Measurements from ENCODE around the gene CAMK2N1.
"Not testable (repeated sequence)": the region's sequence is repeated elsewhere in the genome, so short reads cannot be mapped to it uniquely, and the experiment has no call there.

CAMK2N1 gene

DNA sequence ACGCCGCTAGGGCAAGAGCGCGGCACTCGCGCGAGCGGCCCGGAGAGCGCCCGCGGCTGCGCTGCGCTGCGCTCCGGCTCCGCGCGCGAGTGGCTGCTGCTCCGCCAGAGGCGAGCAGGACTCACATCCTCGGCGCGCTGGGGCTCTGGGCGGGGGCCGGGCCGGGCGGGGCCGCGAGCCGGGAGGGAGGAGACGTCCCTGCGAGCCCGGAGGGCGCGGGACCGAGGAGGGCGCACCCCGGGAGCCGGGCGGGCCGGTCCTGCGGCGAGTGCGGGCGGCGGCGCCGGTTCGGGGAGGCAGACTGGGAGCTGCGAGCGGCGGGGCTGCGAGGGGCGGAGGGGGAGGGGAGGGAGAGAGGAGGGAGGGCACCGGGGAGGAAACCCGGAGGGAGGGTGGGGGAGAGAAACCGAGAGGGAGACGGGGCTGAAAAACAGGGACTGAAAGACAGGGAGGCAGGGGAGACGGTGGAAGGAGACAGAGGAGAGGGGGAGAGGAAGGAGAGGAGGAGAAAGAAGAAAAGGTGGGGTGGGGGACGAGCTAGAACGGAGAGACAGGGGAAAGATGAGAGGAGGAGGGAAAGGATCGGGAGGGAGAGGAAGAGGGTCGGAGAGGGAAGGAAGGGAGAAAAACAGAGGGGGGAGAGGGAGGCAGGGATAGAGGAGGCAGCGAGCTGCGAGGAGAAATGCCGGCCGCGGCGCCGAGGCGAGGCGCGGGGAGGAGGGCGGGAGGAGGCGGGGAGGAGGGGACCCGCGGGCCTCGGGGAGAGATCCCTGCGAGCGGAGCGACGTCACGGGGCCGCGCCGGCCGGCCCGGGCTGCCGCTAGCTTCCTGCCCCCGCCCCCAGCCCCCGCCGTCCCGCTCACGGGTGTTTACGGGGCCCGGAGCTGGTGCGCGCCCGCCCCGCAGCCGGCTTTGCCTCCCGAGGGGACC, at the start of gene CAMK2N1:
CAMK2N1 (minus strand) TSS at position 684 of the 930 bp plus-strand sequence. CDS start 831 bp downstream, outside the sequence.
- DNase-seq (ENCODE audit: low read depth, low spot score): no peak

DNA sequence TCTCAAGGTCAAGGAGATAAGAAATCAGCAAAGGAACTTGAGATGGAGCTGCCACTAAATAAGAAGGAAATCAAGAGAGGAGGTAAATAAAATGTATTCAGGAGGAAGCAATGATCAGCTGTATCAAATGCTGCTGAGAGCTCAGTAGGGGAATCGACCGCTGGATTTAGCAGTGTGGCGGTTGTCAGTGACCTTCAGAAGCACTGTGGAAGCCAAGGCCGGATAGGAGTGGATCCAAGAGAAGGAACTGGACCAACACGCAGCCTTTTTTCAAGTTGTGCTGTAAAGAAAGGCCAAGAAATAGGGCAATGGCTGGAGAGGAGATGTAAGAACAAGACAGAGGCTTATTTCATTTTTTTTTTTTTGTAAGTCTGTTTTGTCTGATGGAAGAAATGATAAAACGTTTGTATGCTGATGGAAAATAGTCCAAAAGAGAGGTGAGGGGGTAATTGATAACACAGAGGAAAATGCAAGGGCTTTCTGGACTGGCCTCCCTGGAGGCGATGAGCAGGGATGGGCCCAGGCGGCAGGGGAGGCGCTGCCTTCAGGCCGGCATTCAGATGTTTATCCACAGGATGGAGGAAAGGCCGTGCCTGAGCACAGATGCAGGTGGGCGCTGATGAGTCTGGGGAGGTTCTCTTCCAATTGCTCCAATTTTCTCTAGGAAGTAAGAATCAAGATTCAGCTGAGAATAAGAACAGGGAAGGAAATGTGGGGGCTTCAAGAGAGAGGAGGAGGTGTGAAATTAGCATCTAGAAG, 48.8 kb upstream of the CAMK2N1 start:
- DNase-seq (ENCODE audit: low read depth, low spot score): no peak

DNA sequence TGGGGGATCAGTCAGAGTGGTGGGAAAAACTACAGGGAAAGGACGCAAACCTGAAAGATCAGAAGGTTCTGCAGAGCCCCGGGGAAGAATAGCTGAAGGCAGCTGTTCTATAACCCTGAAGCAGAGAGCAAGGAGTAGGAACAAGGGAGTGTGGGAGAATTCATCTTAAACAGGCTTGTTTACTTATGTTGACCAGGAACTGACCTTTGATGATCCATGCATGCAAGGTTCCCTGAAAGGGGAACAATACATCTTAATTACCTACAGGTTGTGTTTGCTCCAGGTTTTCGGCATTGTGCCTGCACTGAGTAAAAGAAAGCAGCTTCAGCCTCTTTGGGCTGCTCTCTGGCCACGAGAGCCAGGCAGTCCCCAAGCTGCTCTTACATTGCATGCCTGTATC, 47.6 kb upstream of the CAMK2N1 start:
- DNase-seq (ENCODE audit: low read depth, low spot score): no peak

DNA sequence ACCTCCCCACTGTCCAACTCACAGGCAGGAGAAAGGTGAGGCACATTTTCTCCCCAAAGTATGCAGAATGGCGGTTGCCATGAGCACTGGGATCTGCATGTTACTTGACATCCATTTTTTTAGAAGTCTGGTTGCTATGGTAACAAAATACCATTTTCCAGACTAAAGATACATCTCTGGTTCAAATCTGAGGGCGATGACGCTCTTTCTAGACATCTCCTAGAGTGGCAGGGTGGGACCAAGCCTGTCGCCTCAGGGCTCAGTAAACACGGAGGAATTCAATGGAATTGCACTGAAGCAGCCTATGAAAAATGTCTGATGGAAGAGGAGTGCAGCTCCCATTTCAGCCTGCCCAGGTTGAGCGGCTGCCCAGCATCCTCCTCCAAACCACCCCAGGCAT, 44.9 kb upstream of the CAMK2N1 start:
- no peak for DNase-seq (ENCODE audit: low read depth, low spot score)

DNA sequence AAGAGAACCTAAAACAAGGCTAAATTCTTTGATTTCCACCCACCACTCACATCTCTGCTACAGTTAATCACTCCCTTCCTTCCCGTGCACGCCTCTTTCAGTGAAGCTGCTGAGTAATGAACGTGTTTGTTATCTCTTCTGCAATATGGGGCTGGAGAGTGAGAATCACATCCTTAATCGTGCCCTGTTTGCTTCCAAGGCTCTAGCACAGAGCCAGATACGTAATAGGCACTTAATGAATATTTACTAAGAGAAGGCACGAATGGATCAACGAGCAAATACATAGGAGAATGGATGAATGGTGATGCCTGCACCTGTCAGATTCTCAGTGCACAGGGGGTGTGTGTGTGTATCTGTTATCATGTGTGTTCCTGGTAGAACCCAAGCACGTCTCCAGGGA, 44.3 kb upstream of the CAMK2N1 start:
- DNase-seq (ENCODE audit: low read depth, low spot score): no peak

DNA sequence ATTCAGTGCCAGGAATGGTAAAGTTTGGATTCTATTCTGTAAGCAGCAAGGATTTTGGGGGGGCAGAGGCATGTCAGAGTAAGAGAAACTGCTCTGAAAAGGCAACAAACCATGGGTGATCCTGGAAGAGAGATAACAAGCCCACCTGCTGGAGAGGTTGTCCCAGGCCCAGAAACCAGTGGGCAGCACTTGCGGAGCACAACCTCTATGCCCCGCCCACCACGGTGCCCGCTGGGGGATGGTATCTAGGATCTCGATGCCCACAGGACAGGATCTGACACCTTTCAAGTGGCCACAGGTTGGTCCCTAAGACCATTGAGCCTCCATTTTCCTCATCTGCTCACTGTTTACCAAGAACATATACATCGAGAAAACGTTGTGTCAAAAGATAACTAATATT, 42.2 kb upstream of the CAMK2N1 start:
- no peak for DNase-seq (ENCODE audit: low read depth, low spot score)

DNA sequence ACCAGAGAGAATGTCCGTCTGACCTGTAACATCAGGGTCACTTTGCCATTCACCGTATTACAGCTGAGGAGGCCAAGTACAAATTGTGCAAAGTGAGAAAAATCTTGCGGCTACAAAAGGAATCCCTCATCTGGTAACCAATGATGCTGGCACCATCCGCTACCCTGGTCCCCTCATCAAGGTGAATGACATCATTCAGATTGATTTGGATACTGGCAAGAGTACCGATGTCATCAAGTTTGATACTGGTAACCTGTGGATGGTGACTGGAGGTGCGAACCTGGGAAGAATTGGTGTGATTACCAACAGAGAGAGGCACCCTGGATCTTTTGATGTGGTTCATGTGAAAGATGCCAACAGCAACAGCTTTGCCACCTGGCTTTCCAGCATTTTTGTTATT, 40.3 kb upstream of the CAMK2N1 start:
- no peak for DNase-seq (ENCODE audit: low read depth, low spot score)

DNA sequence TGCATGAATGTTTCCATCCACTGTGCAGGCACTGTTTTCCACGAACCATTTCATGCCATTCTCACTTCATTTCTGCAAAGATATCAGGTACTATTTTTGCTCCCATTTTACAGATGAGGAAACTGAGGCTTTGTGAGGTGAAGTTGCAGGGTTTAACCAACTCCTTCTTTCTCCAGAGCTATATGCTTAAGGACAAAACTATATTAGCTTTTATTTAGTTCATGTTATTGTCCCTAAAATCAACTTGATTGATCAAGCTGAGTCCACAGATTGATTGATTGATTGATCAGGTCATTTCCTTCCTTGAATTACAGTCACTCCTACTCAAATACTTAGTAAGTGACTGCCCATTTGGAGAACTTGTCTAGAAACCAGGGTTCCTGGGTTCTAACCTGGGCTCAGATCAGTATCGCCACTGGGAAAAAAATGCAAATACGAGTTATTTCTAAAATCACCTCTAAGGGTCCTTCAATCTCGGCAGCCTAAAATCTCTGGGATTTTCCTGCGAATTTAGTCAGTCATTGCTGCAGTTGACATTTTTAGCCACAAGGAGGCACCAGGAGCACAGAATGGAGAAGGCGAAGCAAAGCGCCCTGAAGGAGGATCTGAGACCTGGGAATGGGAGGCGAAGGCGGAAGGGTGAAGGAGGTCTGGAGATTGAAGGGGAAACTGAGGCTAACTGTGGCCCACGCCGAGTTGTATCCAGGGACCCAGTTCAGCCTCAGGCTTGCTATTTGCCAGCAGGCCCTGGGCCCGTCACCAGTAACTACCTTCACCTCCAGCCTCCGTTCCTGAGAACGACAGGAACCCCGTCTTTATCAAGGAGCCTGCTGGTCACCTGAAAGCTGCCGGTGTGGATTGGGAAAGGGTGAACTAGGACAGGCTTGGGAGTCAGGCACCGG, 36.2 kb upstream of the CAMK2N1 start:
- DNase-seq (ENCODE audit: low read depth, low spot score): peak; percentile 47

DNA sequence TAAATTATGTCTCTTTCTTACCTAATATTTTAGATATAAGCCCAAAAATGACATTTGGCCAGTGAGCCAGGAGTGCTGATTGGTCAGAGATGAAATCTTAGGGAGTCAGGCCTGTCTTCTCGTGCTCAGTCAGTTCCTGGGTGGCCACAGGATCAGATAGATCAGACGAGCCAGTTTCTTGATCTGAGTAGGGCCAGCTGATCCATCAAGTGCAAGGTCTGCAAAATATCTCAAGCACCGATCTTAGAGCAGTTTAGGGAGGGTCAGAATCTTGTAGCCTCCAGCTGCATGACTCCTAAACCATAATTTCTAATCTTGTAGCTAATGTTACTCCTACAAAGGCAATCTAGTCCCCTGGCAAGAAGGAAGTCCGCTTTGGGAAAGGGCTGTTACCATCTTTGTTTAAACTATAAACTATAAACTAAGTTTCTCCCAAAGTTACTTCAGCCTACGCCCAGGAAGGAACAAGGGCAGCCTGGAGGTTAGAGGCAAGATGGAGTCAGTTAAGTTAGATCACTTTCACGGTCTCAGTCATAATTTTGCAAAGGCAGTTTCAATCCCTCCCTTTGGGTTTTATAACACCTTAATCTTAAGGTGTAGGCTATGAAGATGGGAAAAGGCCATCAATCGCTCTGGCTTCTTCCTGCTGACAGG, 33.7 kb upstream of the CAMK2N1 start:
- DNase-seq (ENCODE audit: low read depth, low spot score): not testable (repeated sequence)

DNA sequence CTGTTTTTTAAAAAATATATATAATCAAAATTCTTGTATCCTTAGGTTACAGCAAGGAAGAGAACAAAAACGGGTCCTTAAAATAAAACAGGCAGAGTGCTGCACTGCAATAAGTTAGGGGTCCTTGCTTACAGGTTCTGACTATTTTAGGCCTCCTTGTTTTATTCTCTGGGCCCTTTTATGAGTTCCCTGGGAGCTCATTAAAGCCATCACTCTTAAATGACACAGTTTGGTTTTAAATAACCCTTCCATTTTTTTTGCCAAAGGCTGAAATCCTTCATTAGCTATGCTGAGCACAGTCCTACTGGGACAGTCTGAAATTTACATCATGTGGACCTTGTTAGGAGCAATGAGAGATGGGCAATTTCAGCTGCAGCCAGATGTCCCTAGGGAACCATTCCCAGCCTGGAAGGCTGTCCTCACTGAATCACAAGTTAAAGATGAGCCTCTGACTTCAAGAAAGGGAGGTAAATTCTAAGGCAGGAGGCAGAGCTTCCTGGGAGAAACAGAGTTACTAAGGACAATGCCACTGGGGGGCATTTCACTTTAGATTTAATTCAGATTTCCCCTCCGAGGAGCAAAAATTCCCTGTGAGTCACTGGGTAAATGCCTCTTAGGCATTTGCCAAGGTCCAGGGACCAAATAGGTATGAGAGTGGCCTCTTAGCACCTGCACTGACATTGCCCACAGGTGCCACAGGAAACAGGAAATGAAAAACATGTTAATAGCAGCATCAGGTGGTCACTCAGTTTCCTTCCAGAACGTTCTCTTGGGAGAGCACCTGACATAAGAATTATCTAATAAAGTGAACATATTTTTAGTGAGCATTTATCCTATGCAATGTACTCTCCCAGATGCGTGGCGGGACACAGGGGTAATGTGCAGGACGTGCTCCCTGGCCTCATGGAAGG, 25.8 kb upstream of the CAMK2N1 start:
- no peak for DNase-seq (ENCODE audit: low read depth, low spot score)

DNA sequence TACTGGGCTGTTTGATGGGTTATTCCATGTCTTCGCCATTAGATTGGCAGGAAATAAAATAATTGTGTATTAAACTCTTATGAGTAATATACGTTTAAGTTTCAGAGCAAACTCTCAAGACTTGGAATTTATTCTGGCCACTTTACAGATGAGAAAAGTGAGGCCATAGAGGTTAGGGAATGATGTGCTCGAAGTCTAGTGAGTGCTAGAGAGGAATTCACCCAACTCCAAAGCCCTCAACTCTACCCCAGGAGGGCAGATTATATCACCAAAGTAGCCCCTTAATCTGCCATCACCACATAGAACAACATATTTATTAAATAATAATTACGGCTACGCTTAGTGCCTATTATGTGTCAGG, 22.4 kb upstream of the CAMK2N1 start:
- DNase-seq (ENCODE audit: low read depth, low spot score): no peak

DNA sequence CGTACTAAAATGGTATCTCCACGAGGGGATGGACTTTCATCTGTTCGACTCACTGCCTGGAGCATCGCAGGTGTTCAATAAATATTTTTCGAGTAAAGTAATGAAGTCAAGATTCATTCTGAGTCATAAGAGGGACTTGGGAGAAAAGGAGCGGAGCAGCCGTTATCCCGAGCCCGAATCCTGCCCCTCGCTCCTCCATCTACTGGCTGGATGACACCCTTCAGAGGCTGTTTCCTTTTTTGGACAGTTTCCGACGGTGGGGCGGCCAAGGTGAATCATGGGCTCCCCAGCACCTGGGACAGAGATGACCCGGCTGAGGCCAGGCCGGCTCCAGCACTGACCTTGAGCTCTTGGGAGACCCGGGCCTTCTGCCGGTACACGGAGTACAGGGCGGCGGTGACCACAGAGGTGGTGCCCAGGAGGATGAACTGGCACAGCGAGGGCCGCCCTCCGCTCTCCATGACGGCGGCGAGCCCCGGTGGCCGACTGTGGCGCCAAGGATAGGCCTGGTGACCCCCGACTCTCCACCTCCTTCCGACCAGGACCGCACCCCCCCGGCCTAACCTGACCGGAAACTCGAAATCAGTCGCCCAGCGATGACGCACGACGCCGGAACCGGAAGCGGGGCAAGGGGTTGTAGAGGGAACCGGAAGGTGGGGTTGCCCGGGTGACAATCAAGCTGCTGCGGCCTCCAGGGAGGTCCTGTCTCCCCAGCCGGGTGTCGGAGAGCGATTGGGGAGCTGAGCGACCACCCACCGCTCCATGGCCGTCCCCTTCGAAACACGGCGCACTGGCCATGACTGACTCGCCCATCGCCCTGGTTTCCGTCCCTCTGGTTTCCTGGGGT, 21.8 kb upstream of the CAMK2N1 start, which contains the start of gene MUL1:
MUL1 (minus strand) TSS at position 588 of the 847 bp plus-strand sequence; CDS start at position 461, 127 bp downstream.
- DNase-seq (ENCODE audit: low read depth, low spot score): peak; percentile 76

DNA sequence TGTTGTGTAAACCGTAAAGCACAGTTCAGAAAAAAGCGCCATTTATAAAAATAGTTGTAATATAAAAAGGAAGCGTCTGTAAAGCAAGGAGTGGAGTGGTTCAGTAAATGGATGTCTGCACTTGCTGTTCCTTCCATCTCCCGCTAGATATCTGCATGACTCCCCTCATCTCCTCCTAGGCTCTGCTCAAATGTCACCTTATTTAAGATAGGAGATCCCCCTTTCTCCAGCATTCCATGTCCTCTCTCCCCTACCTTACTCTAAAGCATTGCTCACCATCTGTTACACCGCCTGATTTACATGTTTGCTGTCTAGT, 21.2 kb upstream of the CAMK2N1 start:
- DNase-seq (ENCODE audit: low read depth, low spot score): no peak

DNA sequence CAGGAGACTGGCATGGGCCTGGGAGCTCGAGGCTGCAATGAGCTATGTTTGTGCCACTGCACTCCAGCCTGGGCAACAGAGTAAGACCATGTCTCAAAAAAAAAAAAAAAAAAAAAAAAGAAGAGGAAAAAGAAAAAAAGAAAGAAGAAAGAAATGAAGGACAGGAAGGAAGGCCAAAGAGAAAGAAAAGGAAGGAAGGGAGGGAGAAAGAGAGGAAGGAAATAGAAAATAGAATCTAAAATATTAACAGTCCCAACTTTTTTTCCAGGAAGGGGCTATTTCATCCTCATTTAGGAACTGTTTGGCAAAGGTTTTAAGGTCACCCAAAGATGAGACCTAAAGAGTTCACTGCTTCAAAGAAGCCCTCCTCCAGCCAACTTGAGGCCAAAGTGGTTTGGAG, 19.5 kb upstream of the CAMK2N1 start:
- no peak for DNase-seq (ENCODE audit: low read depth, low spot score)

DNA sequence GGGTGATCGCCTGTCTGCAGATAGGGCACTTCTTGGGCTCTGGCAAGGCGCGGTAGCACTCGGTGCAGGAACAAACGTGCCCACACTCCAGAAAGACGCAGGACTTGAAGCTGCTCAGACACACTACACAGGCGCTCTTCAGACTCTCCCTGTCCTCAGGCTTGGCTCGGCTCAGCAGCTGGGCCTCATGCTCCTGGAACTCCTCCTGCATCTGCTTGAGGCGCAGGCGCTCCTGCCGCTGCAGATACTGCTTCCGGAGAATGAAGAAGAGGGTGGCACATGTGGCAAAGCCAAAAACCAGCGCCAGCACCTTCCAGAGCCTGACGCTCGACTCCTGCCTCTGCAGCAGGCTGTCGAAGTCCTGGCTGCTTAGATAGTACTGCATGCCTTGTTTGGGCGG, 14.7 kb upstream of the CAMK2N1 start:
- no peak for DNase-seq (ENCODE audit: low read depth, low spot score)

DNA sequence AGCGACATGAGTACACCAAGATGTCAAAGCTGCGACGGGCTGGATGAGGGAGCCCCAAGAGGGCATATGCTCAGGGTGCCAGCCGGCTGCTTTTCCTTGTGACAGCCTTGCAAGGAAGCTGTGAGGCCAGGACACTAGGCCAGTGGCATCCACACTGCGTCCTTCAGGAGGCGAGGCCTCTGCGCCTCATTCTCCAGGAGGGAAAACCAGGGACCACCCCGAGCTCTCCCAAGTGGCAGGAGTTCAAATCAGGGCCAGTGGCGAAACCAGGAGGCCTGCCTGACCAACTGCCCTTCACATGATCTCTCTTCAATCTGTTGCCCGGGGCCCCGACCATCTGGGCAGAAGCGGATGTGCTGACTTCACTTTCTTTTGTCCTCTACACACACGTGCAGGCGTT, 13.7 kb upstream of the CAMK2N1 start:
- DNase-seq (ENCODE audit: low read depth, low spot score): no peak

DNA sequence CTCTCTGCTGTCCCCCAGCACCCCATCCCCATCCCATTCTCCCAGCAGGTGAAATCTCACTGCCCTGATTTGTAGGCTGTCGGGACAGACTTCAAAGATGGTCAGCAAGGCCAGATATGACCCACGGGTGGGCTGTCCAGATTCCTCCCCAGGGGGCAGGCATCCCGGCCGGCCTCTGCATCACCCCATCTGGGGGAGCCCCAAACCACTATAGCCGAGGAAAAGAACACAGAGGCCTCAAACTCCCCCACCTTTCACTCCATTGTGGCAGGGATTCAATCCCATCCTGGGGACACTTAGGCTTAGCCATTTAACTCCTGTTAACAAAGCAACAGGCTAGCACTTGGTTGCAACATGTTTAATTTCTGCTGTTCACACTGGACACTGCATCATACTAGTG, 13.1 kb upstream of the CAMK2N1 start:
- no peak for DNase-seq (ENCODE audit: low read depth, low spot score)

DNA sequence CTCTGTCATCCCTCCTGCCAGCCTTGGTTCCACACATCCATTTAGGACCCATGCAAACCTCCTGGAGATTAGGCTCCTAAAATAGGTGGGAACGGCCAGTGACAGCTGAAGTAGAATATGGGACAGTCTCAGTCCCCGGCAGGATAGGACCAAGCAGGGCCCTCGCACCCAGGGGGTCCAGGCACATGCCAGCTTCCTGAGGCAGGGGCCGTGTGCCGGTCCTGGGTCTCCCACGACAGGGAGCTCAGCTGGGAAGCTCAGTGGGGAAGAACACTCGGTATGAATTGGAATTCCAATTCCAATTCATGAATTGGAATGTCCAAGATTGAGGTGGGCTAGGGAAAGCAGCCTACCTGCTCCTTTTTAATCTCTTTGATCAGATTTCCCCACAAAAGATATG, 12.1 kb upstream of the CAMK2N1 start:
- no peak for DNase-seq (ENCODE audit: low read depth, low spot score)

DNA sequence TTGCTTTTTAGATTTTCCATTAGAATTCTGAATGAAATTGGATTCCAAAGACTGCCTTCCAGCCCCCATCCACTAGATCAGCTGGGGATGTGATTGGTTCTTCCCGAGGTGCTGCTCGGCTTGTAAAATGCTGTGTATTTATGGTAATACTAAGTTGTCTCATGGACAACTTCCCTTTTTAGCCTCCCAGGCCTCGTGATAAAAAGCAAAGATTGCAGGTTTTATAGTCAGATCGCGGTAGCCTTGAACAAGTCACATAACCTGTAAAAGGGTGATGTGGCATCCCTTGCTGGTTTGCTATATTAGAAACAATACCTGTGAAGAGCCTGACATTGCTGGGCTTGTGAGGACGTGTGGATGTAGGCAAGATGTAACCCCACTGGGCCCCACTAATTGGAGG, 11.5 kb upstream of the CAMK2N1 start:
- DNase-seq (ENCODE audit: low read depth, low spot score): no peak
